ENCODE data around the gene ATP6V1A. TPM values are rescaled to one million over a fixed set of nuclear protein-coding genes. Genes with fewer than 3 reads are reported as not detected.

Gene ATP6V1A
- total and polyA plus RNA-seq, 2 of the 13 experiments (the other 11 are each of a cell fraction or from before 2014, with no cell fraction given), result 23.4 to 95.1 TPM

- TF ChIP-seq, protein P1, sequence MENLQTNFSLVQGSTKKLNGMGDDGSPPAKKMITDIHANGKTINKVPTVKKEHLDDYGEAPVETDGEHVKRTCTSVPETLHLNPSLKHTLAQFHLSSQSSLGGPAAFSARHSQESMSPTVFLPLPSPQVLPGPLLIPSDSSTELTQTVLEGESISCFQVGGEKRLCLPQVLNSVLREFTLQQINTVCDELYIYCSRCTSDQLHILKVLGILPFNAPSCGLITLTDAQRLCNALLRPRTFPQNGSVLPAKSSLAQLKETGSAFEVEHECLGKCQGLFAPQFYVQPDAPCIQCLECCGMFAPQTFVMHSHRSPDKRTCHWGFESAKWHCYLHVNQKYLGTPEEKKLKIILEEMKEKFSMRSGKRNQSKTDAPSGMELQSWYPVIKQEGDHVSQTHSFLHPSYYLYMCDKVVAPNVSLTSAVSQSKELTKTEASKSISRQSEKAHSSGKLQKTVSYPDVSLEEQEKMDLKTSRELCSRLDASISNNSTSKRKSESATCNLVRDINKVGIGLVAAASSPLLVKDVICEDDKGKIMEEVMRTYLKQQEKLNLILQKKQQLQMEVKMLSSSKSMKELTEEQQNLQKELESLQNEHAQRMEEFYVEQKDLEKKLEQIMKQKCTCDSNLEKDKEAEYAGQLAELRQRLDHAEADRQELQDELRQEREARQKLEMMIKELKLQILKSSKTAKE (CRISPR knock-in tag; IDR thresholded peaks at IDR 0.05; ENCODE audit: borderline replicate concordance), result peak; percentile 62
- no peak for TF ChIP-seq GTF3A (CRISPR knock-in tag; conservative IDR thresholded peaks at IDR 0.05)
- no peak for TF ChIP-seq ATM (IDR thresholded peaks at IDR 0.05; ENCODE audit: borderline replicate concordance)
- TF ChIP-seq EED (CRISPR knock-in tag; IDR thresholded peaks at IDR 0.05), result no peak
- TF ChIP-seq TMF1 (CRISPR knock-in tag; IDR thresholded peaks at IDR 0.05; ENCODE audit: low read depth), result no peak
- no peak for TF ChIP-seq XBP1 (CRISPR knock-in tag; IDR thresholded peaks at IDR 0.05)
- TF ChIP-seq KLF13 (CRISPR knock-in tag; IDR thresholded peaks at IDR 0.05), result no peak
- TF ChIP-seq MED8 (CRISPR knock-in tag; IDR thresholded peaks at IDR 0.05; ENCODE audit: insufficient replicate concordance), result no peak
- peak; percentile 85; the same call in 1 of the 3 replicates for TF ChIP-seq MXI1 (IDR thresholded peaks at IDR 0.05; ENCODE audit: borderline replicate concordance, low read depth, low read length)
- no peak for TF ChIP-seq ZC3H13 (CRISPR knock-in tag; IDR thresholded peaks at IDR 0.05)
- peak; percentile 69; the same call in 1 of the 2 replicates for TF ChIP-seq CEBPB (IDR thresholded peaks at IDR 0.05; ENCODE audit: borderline replicate concordance, low read depth, low read length)
- TF ChIP-seq BRCA1 (CRISPR knock-in tag; IDR thresholded peaks at IDR 0.05), result no peak
- no peak for TF ChIP-seq TCF7 (IDR thresholded peaks at IDR 0.05; ENCODE audit: low read depth)
- TF ChIP-seq ZNF414 (CRISPR knock-in tag; IDR thresholded peaks at IDR 0.05), result peak; percentile 89
- TF ChIP-seq, protein P2, sequence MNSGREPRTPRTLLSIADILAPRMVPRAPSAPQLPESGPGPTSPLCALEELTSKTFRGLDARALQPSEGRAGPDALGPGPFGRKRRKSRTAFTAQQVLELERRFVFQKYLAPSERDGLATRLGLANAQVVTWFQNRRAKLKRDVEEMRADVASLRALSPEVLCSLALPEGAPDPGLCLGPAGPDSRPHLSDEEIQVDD (CRISPR knock-in tag; IDR thresholded peaks at IDR 0.05; ENCODE audit: borderline replicate concordance), result no peak
- peak; percentile 76 for TF ChIP-seq ATF7-NPFF (CRISPR knock-in tag; IDR thresholded peaks at IDR 0.05; ENCODE audit: low read depth)
- 0 out of 2 replicates have a peak, but pooled peaks have one; percentile 74 for TF ChIP-seq SIN3A (IDR thresholded peaks at IDR 0.05; ENCODE audit: borderline replicate concordance, low read depth, low read length)
- TF ChIP-seq CAMTA2 (CRISPR knock-in tag; IDR thresholded peaks at IDR 0.05; ENCODE audit: borderline replicate concordance), result 0 out of 2 replicates have a peak, but pooled peaks have one; percentile 24
- TF ChIP-seq, protein P3, sequence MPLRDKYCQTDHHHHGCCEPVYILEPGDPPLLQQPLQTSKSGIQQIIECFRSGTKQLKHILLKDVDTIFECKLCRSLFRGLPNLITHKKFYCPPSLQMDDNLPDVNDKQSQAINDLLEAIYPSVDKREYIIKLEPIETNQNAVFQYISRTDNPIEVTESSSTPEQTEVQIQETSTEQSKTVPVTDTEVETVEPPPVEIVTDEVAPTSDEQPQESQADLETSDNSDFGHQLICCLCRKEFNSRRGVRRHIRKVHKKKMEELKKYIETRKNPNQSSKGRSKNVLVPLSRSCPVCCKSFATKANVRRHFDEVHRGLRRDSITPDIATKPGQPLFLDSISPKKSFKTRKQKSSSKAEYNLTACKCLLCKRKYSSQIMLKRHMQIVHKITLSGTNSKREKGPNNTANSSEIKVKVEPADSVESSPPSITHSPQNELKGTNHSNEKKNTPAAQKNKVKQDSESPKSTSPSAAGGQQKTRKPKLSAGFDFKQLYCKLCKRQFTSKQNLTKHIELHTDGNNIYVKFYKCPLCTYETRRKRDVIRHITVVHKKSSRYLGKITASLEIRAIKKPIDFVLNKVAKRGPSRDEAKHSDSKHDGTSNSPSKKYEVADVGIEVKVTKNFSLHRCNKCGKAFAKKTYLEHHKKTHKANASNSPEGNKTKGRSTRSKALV (CRISPR knock-in tag; IDR thresholded peaks at IDR 0.05), result no peak
- TF ChIP-seq, protein P4, sequence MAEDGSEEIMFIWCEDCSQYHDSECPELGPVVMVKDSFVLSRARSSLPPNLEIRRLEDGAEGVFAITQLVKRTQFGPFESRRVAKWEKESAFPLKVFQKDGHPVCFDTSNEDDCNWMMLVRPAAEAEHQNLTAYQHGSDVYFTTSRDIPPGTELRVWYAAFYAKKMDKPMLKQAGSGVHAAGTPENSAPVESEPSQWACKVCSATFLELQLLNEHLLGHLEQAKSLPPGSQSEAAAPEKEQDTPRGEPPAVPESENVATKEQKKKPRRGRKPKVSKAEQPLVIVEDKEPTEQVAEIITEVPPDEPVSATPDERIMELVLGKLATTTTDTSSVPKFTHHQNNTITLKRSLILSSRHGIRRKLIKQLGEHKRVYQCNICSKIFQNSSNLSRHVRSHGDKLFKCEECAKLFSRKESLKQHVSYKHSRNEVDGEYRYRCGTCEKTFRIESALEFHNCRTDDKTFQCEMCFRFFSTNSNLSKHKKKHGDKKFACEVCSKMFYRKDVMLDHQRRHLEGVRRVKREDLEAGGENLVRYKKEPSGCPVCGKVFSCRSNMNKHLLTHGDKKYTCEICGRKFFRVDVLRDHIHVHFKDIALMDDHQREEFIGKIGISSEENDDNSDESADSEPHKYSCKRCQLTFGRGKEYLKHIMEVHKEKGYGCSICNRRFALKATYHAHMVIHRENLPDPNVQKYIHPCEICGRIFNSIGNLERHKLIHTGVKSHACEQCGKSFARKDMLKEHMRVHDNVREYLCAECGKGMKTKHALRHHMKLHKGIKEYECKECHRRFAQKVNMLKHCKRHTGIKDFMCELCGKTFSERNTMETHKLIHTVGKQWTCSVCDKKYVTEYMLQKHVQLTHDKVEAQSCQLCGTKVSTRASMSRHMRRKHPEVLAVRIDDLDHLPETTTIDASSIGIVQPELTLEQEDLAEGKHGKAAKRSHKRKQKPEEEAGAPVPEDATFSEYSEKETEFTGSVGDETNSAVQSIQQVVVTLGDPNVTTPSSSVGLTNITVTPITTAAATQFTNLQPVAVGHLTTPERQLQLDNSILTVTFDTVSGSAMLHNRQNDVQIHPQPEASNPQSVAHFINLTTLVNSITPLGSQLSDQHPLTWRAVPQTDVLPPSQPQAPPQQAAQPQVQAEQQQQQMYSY (CRISPR knock-in tag; IDR thresholded peaks at IDR 0.05), result no peak
- TF ChIP-seq SP140L (CRISPR knock-in tag; IDR thresholded peaks at IDR 0.05; ENCODE audit: borderline replicate concordance), result no peak
Measured at GRCh38 chr3:113745756-113746547, 883 bp upstream of the ATP6V1A start, which contains the start of gene NAA50 (continued).
